Spleen (tissue), 11 donors: Measurements from ENCODE around the gene C1orf198. TPM values are rescaled to one million over a fixed set of nuclear protein-coding genes. Genes with fewer than 3 reads are reported as not detected.

Source experiments
- DNase-seq: peaks from one replicate; pipeline ENCODE4 v3.0.0-alpha.2; 2020
- H3K27ac ChIP-seq, 8 donors: fragments of 200-600 bp; sonication (generic) in 7 of 8; 1 replicate in 4 of 8; 2 replicates in 4 of 8; pipeline versions ENCODE4 v1.5.0 to v1.8.0; 2016 to 2021; ENCODE audit warnings: inconsistent platforms in 4 of 8, mild to moderate bottlenecking in 4 of 8, moderate library complexity in 1 of 8
- H3K27me3 ChIP-seq, 7 donors: fragments of 200-600 bp; sonication (generic) in 6 of 7; replicated peaks in 1 of 7; 1 replicate in 4 of 7; 2 replicates in 3 of 7; pipeline versions ENCODE4 v1.5.0 to v1.8.0; 2016 to 2021; ENCODE audit warnings: inconsistent platforms in 3 of 7, mild to moderate bottlenecking in 1 of 7
- H3K36me3 ChIP-seq, 6 donors: fragments of 200-600 bp; sonication (generic) in 5 of 6; 1 replicate in 4 of 6; 2 replicates in 2 of 6; pipeline versions ENCODE4 v1.5.0 to v1.8.0; 2016 to 2021; ENCODE audit warnings: inconsistent platforms in 2 of 6
- H3K4me1 ChIP-seq, 6 donors: fragments of 200-600 bp; sonication (generic) in 5 of 6; 1 replicate in 3 of 6; 2 replicates in 3 of 6; pipeline versions ENCODE4 v1.5.0 to v1.8.0; 2016 to 2021; ENCODE audit warnings: inconsistent platforms in 3 of 6
- H3K4me3 ChIP-seq, 8 donors: fragments of 200-600 bp; sonication (generic) in 7 of 8; 1 replicate in 4 of 8; 2 replicates in 4 of 8; pipeline versions ENCODE4 v1.5.0 to v1.8.0; 2016 to 2021; ENCODE audit warnings: inconsistent platforms in 4 of 8, mild to moderate bottlenecking in 4 of 8, moderate library complexity in 2 of 8
- H3K9me3 ChIP-seq, 8 donors: fragments of 200-600 bp; sonication (generic) in 7 of 8; 1 replicate in 4 of 8; 2 replicates in 4 of 8; pipeline versions ENCODE4 v1.5.0 to v1.8.0; 2016 to 2021; ENCODE audit warnings: inconsistent platforms in 4 of 8
- POLR2A ChIP-seq, 3 donors: fragments of 450-650 bp; IDR thresholded peaks; one replicate each; pipeline ENCODE4 v1.5.1; 2017; ENCODE audit warnings: antibody characterized with exemption in 3 of 3, mild to moderate bottlenecking in 1 of 3
- POLR2AphosphoS5 ChIP-seq, 3 donors: sonication (generic); formaldehyde crosslinking; IDR thresholded peaks; one replicate each; pipeline ENCODE4 v1.5.1; 2017; ENCODE audit warnings: antibody characterized with exemption in 3 of 3
- WGBS, 5 donors: extraction: QIAGEN DNeasy Blood & Tissue Kit in 3 of 5; methylation state at CpG; one replicate each; pipeline versions ENCODE4 v1.1.5 to v1.1.7; 2013 to 2018; 5-methylcytosine and 5-hydroxymethylcytosine counted together
- intact Hi-C: fragments of 100-400 bp; cut with DNase I; formaldehyde crosslinking; loops from one replicate; pipeline ENCODE4 v1.15.0; 2023; ENCODE audit warnings: low total_unique reads
- polyA plus RNA-seq, 3 donors: library from polyadenylated mRNA; stranded (reverse); fragments of 200-250 nt; gene quantifications; one replicate each; pipeline ENCODE4 v1.2.1, GENCODE V29; 2013
- total RNA-seq, 7 donors: library from RNA; depleted of rRNA in 3 of 7; stranded (reverse); fragments of >200 nt in 3 of 7; fragmentation: NEBNext Ultra II Directional in 4 of 7; extraction: Animal tissue kit (Norgen Biotek cat#: 25700) in 4 of 7; gene quantifications; one replicate each; pipeline versions ENCODE4 v1.1.0 to v1.2.1, GENCODE V29; 2016 to 2021
- TF ChIP-seq, protein P1 (sequence below), 11 experiments: fragments of 200-600 bp in 7 of 11; fragments of 450-650 bp in 4 of 11; sonication (generic) in 4 of 11; IDR thresholded peaks in 8 of 11; conservative IDR thresholded peaks in 3 of 11; 1 replicate in 7 of 11; 2 replicates in 4 of 11; pipeline versions ENCODE4 v1.4.0 to v1.8.0; 2016 to 2021; ENCODE audit warnings: antibody characterized with exemption in 11 of 11, inconsistent platforms in 4 of 11, mild to moderate bottlenecking in 1 of 11
- donor health status: healthy with polysubstance abuse.
- donor health status: DM: no; HTN: no; CAD: no; lungs with moderate emphysema.
- donor health status: DM: no; HTN: no; CAD: no.
- donor health status: Bipolar disorder and iron deficiency.
- donor health status: healthy.
- donor health status: DM: no; HTN: no; CAD: no.
- donor health status: DM: yes; HTN: yes; CAD: no.

Gene C1orf198
- total and polyA plus RNA-seq, 10 donors, result 5.0 to 32.7 (median 18.4) TPM

DNA sequence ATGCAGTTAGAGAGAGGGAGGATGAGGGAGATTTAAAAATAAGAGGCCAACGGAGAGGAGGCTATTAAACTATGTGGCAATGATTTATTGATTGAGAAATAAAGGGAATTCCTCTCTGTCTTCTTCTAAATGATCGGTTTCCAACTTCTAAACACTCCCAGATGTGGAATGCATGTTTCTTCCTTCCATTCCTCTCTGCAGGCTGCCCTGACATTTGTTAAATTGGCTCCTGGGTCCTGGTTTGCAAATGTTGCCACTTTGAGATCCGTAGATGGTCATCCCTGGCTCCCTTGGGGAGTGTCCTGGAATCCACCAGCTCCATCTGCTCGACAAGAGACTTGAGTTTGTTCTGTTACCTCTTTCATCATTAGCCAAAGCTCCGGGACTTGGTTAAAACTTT is 10.3 kb upstream of the C1orf198 start:
- no peak for TF ChIP-seq POLR2A (IDR thresholded peaks at IDR 0.05)
- no peak for TF ChIP-seq POLR2AphosphoS5 (IDR thresholded peaks at IDR 0.05)
- TF ChIP-seq, protein P1, sequence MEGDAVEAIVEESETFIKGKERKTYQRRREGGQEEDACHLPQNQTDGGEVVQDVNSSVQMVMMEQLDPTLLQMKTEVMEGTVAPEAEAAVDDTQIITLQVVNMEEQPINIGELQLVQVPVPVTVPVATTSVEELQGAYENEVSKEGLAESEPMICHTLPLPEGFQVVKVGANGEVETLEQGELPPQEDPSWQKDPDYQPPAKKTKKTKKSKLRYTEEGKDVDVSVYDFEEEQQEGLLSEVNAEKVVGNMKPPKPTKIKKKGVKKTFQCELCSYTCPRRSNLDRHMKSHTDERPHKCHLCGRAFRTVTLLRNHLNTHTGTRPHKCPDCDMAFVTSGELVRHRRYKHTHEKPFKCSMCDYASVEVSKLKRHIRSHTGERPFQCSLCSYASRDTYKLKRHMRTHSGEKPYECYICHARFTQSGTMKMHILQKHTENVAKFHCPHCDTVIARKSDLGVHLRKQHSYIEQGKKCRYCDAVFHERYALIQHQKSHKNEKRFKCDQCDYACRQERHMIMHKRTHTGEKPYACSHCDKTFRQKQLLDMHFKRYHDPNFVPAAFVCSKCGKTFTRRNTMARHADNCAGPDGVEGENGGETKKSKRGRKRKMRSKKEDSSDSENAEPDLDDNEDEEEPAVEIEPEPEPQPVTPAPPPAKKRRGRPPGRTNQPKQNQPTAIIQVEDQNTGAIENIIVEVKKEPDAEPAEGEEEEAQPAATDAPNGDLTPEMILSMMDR (IDR thresholded peaks at IDR 0.05 in 8 of 11, conservative IDR thresholded peaks at IDR 0.05 in 3 of 11), result no peak

DNA sequence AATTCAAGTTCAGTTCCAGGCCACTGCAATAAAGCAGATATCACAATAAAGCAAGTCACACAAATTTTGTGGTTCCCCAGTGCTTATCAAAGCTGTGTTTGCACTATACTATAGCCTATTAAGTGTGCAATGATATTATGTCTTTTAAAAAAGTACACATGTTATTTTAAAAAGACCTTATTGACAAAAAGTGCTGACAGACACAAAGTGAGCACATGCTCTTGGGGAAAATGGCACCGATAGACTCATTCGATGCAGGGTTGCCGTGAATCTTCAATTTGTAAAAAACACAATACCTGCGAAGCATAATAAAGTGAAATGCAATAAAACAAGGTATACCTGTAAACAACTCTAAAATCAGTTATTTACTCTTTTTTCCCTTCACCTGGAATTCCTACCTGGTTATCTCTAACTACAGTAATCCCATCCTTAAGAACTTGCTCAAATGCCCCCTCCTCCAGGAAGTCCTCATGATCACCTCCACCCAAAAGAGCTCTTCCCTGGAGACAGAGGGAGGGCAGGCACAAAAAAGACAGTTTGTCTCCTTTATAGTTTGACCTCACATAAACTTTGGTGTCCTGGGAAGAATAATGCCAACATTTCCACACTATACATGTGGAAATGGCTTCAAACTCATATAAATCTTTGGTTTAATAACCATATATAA is 9.7 kb upstream of the C1orf198 start:
- TF ChIP-seq POLR2AphosphoS5 (IDR thresholded peaks at IDR 0.05) (no peak), POLR2A (IDR thresholded peaks at IDR 0.05) (no peak)
- TF ChIP-seq, protein P1 (IDR thresholded peaks at IDR 0.05 in 8 of 11, conservative IDR thresholded peaks at IDR 0.05 in 3 of 11), result no peak
- H3K36me3 ChIP-seq, result no peaks in the 10 kb centered on the region
- no peaks in the 10 kb centered on the region for H3K4me1 ChIP-seq
- peaks cover 0 to 69% (median 9%) of the 10 kb centered on the region in 7 donors for H3K27me3 ChIP-seq
- WGBS, 5 donors, result 91 to 96% (median 94%) methylated on average over 4 of the region's 4 CpGs
- no peak for DNase-seq
- H3K4me3 ChIP-seq, result no peak overlapping the region
- intact Hi-C loops, result no loop called here
- no peak overlapping the region for H3K27ac ChIP-seq
- no peaks in the 10 kb centered on the region for H3K9me3 ChIP-seq

More for the DNA sequence above, 10.3 kb upstream of the C1orf198 start:
- WGBS, 5 donors, result 39 to 55% (median 44%) methylated on average over 5 of the region's 5 CpGs
- H3K4me3 ChIP-seq, result no peak overlapping the region
- no peak overlapping the region for H3K27ac ChIP-seq
- H3K9me3 ChIP-seq, result no peaks in the 10 kb centered on the region
- no peaks in the 10 kb centered on the region for H3K36me3 ChIP-seq
- peaks cover 0 to 69% (median 9%) of the 10 kb centered on the region in 7 donors for H3K27me3 ChIP-seq
- intact Hi-C loops, result no loop called here
- H3K4me1 ChIP-seq, result no peaks in the 10 kb centered on the region
- no peak for DNase-seq

- Histone ChIP-seq H3K9me3 (no peaks in the 10 kb centered on the region), H3K27me3 (peaks cover 0 to 68% (median 9%) of the 10 kb centered on the region in 7 donors), H3K4me3 (no peak overlapping the region), H3K27ac (no peak overlapping the region), H3K36me3 (no peaks in the 10 kb centered on the region), H3K4me1 (no peaks in the 10 kb centered on the region)
- intact Hi-C loops, result no loop called here
- WGBS, 5 donors, result 87 to 91% (median 88%) methylated on average over 10 to 14 of the region's 14 CpGs
- DNase-seq, result no peak
- TF ChIP-seq, protein P1 (IDR thresholded peaks at IDR 0.05 in 8 of 11, conservative IDR thresholded peaks at IDR 0.05 in 3 of 11), result no peak
- TF ChIP-seq POLR2AphosphoS5 (IDR thresholded peaks at IDR 0.05) (no peak), POLR2A (IDR thresholded peaks at IDR 0.05) (no peak)
Observed at GRCh38 chr1:230877146-230877923, 9.0 kb upstream of the C1orf198 start.

- intact Hi-C loops, result no loop called here
- 75 to 91% (median 85%) methylated on average over 6 of the region's 6 CpGs for WGBS, 5 donors
- Histone ChIP-seq H3K27ac (no peak overlapping the region), H3K4me3 (no peak overlapping the region), H3K4me1 (no peaks in the 10 kb centered on the region), H3K27me3 (peaks cover 0 to 64% (median 9%) of the 10 kb centered on the region in 7 donors), H3K9me3 (no peaks in the 10 kb centered on the region), H3K36me3 (no peaks in the 10 kb centered on the region)
- TF ChIP-seq POLR2A (IDR thresholded peaks at IDR 0.05), result no peak
- TF ChIP-seq POLR2AphosphoS5 (IDR thresholded peaks at IDR 0.05), result no peak
- TF ChIP-seq, protein P1 (IDR thresholded peaks at IDR 0.05 in 8 of 11, conservative IDR thresholded peaks at IDR 0.05 in 3 of 11), result no peak
- DNase-seq, result no peak
Observed at GRCh38 chr1:230876660-230877059, 8.3 kb upstream of the C1orf198 start.
